ENCODE data around the gene MRFAP1.

The MRFAP1 gene

DNA sequence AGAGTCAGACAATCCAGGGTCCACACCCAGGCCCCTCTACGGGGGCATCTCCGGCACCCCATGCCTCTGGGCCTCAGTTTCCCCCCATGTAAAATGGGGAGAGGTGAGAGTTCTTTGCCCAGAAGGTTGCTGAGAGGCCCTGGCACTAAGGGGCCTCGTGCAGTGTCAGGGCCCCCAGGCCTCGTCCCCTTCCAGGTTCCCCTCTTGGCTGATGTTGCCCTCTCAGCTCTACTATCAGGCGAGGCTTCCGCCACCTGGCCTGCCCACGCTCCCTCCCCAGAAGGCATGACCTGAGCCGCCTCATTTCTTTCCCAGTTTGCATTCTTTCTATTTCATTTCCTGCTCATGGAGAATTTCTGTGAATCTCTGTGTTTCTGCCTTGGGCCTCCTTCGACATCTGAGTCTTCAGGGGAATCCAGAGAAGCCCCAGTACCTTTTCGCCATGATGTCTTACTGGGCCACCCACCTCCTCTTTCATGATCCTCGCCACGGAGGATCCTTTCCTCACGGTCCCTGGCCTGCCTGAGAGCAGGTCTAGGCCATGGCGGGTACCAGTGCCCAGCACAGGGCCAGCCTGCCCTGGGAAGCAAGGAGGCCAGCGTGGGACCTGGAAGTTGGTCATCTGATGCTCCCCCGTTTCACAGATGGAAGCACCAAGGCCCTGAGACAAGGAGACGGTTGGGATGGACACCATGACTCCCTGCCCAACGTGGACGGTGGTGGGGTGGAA is 21.9 kb upstream of the MRFAP1 start:
- TF ChIP-seq GATA2 (IDR thresholded peaks at IDR 0.05; ENCODE audit: low read depth, low read length): no peak
- TF ChIP-seq GATA3 (IDR thresholded peaks at IDR 0.05; ENCODE audit: low read depth, low read length): no peak

DNA sequence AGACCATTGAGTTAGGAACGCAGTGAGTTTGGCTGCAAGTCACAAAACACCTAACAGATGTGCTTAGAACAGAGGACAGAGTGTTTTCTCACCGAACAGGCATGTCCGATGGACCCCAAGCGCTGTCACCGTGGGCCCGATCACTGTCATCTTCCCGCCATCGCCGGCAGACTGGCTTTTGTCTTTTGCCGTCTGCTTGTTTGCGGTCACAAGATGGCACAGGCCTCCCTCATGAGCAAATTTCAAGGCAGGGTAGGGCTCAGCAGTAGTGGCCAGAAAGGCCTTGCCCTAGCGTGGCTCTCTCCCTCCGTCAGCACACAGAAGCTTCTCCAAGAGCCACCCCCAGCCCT is 21.4 kb upstream of the MRFAP1 start:
- no peak for TF ChIP-seq GATA3 (IDR thresholded peaks at IDR 0.05; ENCODE audit: low read depth, low read length)
- TF ChIP-seq GATA2 (IDR thresholded peaks at IDR 0.05; ENCODE audit: low read depth, low read length): no peak

DNA sequence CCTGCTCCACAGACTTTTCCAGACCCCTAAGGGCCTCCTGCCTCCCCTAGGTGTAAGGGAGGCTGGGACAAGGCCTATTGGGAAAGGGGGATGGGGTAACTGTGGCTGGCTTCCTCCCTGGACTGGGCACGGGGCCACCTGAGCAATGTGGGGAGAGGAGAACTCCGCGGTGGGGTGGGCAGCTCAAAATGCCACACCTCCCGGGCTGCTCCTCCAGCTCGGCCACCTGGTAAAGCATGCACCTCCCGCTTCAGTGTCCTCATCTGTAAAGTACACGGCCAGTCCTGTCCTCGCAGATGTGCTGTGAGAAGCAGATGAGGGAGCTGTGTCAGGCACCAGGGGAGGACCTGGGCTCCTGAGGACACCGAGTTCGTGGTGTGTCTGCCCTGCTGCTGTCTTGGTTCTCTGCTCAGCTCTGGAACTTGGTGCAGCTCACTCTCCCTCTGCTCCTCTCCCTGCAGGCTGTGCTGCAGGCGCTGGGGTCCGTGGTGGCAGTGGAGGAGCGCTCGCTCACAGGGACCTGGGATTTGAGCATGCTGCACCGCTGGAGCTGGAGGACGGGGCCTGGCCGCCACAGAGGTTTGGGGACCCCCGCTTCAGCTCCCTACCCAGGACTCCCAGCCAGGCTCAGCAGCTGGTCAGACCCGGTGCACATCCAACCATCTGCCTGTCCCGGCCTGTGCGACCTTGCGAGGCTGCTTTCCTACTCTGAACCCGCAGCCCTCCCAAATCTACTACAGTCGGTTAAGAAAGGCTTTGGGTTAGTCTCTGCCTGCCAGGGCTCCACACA is 20.8 kb upstream of the MRFAP1 start:
- TF ChIP-seq GATA3 (IDR thresholded peaks at IDR 0.05; ENCODE audit: low read depth, low read length) (no peak), GATA2 (IDR thresholded peaks at IDR 0.05; ENCODE audit: low read depth, low read length) (no peak)

DNA sequence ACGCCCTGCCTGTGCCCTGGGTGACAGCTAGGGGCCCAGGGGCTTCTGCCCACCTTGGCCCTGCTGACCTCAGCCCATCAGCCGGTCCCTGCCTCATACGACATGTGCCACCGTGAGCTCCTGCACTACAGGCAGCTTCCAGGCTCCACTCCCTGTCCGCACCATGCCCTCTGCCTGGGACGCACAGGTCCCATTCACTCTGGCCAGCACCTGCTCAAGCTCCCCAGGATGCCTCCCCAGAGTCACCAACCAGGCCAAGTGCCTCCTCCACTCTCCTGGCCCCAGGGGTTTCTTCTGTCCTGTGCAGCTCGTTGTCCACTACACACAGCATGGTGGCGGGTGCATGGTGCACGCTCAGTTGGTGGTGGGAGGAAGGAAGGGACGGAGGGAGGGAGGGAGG is 20.2 kb upstream of the MRFAP1 start:
- TF ChIP-seq GATA2 (IDR thresholded peaks at IDR 0.05; ENCODE audit: low read depth, low read length) (no peak), GATA3 (IDR thresholded peaks at IDR 0.05; ENCODE audit: low read depth, low read length) (no peak)

DNA sequence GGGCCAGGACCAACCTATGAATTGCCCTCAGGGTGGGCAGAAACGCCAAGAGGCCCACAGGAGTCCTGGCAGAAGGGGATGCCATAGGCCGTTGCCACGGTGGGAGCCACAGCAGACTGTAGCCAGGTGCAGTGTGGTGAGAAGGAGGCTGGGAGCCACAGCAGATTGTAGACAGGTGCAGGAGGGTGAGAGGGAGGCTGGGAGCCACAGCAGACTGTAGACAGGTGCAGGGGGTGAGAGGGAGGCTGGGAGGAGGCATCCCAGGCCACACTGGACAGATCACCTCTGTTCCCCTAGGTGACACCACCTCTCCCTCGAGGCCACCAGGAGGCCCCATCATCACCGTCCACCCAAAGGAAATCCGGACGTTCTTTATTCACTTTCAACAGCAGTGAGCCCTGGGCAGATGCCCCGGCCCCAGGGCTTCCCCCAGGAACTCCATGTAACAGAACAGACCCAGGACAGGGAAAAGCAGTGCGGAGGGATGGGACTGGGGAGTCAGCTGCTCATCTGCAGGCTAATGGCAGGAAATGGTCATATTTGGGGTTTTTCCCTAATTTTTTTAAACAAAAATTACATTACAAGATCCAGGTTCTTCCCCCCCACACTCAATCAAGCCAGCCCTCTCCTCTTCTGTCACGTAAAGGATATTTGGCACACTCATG is 19.5 kb upstream of the MRFAP1 start:
- TF ChIP-seq GATA2 (IDR thresholded peaks at IDR 0.05; ENCODE audit: low read depth, low read length) (no peak), GATA3 (IDR thresholded peaks at IDR 0.05; ENCODE audit: low read depth, low read length) (no peak)

DNA sequence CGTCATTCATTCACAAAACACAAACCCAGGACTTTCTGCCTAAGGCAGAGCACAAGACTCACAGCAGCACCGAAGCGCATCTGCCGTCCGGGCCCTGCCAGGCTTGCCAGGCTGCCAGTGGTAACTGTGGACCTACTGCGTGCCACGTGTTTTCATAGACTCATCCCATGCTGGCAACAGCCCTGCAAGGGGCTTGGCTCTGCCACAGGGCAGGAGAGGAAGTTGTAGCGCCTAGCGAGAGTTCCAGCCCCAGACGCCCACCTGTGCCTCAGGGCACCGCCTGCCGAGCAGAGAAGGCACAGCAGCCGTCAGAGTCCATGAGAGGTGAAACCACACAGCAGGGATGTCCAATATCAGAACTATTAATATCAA is 18.9 kb upstream of the MRFAP1 start:
- TF ChIP-seq GATA3 (IDR thresholded peaks at IDR 0.05; ENCODE audit: low read depth, low read length): no peak
- no peak for TF ChIP-seq GATA2 (IDR thresholded peaks at IDR 0.05; ENCODE audit: low read depth, low read length)

DNA sequence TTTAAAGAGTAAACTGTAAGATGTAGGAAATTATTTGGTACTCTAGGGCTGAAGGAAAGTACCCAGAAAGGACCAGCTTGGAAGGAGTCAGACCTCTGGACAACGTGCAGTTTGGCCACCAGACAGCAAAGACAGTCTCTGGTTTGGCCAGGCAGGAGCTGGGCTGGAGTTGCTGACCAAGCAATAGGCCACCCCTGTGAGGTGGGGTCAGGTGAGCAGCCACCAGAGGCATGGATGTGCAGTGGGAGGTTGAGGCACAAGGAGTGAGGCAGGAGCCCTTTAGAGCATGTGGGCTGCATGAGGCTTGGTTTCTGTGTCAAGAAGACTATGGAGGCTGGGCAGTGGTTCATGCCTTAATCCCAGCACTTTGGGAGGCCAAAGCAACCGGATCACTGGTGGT is 17.7 kb upstream of the MRFAP1 start:
- TF ChIP-seq GATA3 (IDR thresholded peaks at IDR 0.05; ENCODE audit: low read depth, low read length): no peak
- TF ChIP-seq GATA2 (IDR thresholded peaks at IDR 0.05; ENCODE audit: low read depth, low read length): no peak

DNA sequence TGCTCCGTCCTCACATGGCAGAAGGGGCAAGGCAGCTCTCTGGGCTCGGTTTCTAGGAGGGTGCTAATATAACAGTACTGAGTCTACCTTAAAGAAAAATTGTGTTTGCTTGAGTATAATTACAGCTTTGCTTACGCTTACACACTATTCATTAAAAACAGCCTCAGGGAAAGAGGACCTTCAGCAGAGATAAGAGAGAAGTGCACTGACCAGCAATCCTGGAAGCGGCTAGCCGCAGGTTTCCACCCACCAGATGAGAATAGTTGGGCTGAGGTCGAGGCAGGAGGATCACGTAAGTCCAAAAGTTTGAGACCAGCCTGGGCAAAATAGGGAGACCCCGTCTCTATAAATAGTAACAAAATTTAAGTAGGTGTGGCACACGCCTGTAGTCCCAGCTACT is 15.2 kb upstream of the MRFAP1 start:
- no peak for TF ChIP-seq GATA3 (IDR thresholded peaks at IDR 0.05; ENCODE audit: low read depth, low read length)
- TF ChIP-seq GATA2 (IDR thresholded peaks at IDR 0.05; ENCODE audit: low read depth, low read length): no peak

DNA sequence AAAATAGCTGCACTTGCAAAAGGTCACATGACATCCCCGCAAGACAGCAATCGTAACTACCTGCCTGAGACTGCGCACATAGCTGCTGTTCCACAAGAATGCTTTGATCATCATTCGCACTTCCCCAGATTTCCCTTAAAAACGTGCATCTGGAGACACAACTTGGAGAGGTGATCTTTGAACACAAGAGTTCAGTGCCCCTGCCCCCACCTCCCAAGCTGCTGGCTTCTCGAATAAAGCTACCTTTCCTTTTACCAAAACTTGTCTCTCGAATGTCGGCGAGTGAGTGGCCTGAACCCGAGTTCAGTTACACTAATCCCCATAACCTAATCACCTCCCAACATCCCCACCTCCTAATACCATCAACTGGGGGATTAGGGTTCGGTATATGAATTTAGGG is 14.4 kb upstream of the MRFAP1 start:
- TF ChIP-seq GATA2 (IDR thresholded peaks at IDR 0.05; ENCODE audit: low read depth, low read length) (no peak), GATA3 (IDR thresholded peaks at IDR 0.05; ENCODE audit: low read depth, low read length) (no peak)

DNA sequence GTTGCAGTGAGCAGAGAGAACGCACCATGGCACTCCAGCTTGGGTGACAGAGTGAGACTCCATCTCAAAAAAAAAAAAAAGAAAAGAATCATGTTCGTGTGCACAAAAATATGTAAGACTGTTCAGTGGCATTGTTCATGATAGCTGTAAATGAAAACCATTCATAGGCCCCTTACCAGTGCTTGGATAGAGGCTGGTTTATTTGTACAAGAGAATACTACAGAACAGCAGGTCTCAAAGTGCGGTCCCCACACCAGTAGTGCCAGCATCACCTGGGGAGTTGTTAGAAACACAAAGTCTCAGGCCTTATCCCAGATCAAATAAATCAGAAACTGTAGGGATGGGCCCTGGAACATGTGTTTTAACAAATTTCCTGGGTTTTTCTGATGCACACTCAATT is 12.7 kb upstream of the MRFAP1 start:
- TF ChIP-seq GATA3 (IDR thresholded peaks at IDR 0.05; ENCODE audit: low read depth, low read length) (no peak), GATA2 (IDR thresholded peaks at IDR 0.05; ENCODE audit: low read depth, low read length) (no peak)

DNA sequence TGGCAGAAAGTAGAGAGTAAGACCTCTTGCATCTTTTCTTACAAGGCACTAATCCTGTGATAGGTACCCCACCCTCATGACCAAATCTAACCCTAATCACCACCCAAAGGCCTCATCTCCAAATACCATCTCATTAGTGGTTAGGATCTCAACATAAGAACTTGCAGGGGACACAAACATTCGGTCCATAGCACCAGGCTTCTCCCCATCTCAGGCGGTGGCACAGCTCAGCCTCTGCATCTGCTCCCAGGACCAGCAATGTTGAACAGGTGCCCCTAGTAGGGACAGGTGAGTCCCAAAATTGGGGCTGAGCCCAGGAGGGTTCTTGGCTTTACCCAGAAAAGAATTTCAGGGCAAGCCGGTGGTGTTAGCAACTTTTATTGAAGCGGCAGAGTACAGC is 8.4 kb upstream of the MRFAP1 start:
- TF ChIP-seq GATA3 (IDR thresholded peaks at IDR 0.05; ENCODE audit: low read depth, low read length) (no peak), GATA2 (IDR thresholded peaks at IDR 0.05; ENCODE audit: low read depth, low read length) (no peak)

DNA sequence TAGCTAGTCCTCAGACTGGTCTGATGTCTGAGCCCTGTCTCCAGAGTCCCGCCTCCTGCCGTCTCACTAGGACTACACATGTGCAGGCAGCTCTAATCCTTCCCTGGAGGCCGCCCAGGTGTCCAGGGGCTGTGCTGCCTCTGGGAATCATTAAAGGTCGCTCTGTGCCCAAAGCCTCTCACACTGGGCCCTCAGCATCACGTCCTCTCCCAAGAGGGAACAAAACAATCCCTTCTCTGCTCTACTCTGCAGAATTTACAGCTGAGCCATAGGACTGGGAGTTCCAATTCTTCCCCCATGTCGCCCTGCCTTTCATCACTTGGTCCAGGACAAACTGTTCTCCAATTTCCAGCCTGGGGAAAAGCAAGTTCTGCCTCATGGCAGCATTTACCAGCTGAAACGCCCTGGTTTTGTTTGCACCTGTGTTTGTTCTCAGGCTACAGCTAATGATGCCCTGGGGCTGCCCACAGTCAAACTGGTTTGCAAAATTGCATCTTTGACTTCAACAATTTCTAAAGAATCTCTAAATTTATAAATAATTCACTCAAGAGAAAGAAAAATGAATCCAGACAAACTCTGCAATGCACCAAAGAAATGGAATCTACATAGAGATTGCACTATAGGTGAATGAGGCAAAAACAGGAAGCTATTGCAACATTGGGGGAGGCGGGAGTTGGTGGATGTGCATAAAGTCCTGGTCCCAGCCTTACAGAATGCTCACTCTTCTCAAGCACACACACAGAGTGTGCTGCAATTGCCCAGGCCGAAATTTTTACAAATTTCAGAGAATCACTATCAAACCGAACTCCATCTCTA is 7.2 kb upstream of the MRFAP1 start:
- TF ChIP-seq GATA2 (IDR thresholded peaks at IDR 0.05; ENCODE audit: low read depth, low read length) (no peak), GATA3 (IDR thresholded peaks at IDR 0.05; ENCODE audit: low read depth, low read length) (no peak)

DNA sequence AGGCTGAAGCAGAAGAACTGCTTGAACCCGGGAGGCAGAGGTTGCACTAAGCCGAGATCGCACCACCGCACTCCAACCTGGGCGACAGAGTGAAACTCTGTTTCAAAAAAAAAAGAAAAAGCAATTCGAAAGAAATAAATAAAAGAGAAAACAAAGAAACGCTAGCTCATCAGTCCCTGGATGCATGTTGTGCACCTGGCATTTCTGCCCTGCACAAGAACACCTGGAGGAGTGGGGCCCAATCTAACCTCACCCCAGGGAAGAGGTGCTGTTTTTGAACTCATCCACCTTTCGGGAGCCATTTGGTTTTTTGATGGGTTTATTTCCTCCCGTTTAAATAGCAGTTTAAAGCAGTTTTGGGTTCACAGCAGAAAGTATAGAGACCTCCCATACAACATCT is 5.7 kb upstream of the MRFAP1 start:
- TF ChIP-seq GATA2 (IDR thresholded peaks at IDR 0.05; ENCODE audit: low read depth, low read length) (no peak), GATA3 (IDR thresholded peaks at IDR 0.05; ENCODE audit: low read depth, low read length) (no peak)

DNA sequence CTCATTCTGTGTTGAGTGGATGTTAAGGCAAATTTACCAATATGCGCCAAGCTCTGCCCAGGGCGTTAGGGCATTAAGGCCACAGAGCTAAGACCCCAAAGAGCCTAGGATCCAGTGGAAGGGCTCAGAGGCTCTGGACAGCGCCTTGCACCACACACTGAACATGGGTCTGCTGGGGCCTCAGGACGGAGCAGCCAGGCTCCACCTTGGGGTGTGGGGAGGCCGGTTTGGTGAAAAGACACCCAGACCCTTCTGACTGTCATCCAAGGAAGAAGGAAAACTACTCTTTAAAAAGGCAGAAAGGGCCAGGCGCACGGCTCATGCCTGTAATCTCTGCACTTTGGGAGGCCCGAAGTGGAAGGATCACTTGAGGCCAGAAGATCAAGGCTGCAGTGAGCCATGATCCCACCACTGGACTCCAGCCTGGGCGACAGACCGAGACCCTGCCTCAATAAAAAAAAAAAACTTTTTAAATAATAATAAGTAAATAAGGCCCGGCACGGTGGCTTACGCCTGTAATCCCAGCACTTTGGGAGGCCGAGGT is 1.3 kb upstream of the MRFAP1 start:
- TF ChIP-seq GATA2 (IDR thresholded peaks at IDR 0.05; ENCODE audit: low read depth, low read length): no peak
- no peak for TF ChIP-seq GATA3 (IDR thresholded peaks at IDR 0.05; ENCODE audit: low read depth, low read length)

Data from SH-SY5Y (cell line).